ENCODE results near the gene TMPRSS7. TPM values are rescaled to one million over a fixed set of nuclear protein-coding genes. Genes with fewer than 3 reads are reported as not detected.

TMPRSS7 gene
- total and polyA plus RNA-seq, 12 donors: not detected

- DNase-seq: no peak
- TF ChIP-seq POLR2A (IDR thresholded peaks at IDR 0.05) (no peak), CTCF (IDR thresholded peaks at IDR 0.05) (no peak)
- no peaks in the 10 kb centered on the region for H3K9me3 ChIP-seq (replicated peaks in 1 of 3)
- H3K36me3 ChIP-seq (replicated peaks in 1 of 2): no peaks in the 10 kb centered on the region
- H3K27ac ChIP-seq: no peak overlapping the region
- intact Hi-C loops (cut with DNase I): loop anchor here in 1 of 2 donors (10.0 kb wide), 1 partner anchor 54 kb away; the partner anchor contains the start of gene TAGLN3
- H3K27me3 ChIP-seq: no peaks in the 10 kb centered on the region
- H3K4me3 ChIP-seq: no peak overlapping the region
- peaks cover 0 to 2% of the 10 kb centered on the region in 2 donors for H3K4me1 ChIP-seq (replicated peaks in 1 of 2)
- WGBS, 4 donors: 76 to 88% (median 82%) methylated on average over 8 of the region's 8 CpGs
Observed at GRCh38 chr3:112048911-112049310, 14.4 kb downstream of the TMPRSS7 start.

DNA sequence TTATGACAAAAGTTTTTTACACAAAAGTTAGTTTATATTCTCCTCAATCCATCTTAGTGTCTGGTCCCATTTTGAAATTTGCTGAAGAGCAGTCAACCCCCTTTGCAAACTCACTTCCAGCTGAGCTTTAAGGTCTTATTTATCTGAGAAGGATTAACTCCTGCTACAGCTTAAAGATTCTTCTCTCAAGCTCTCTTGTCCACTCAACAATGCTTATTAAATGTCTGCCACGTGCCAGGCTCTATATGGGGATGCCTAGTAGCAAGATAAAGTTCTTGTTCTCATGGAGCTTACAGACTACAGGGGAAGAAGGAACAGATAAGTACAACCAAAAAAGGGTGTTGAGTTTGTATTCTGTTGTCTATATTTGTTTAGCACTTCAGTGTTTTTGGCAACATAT is 18.7 kb downstream of the TMPRSS7 start:
- no peaks in the 10 kb centered on the region for H3K27me3 ChIP-seq
- intact Hi-C loops (cut with DNase I): no loop called here
- TF ChIP-seq CTCF (IDR thresholded peaks at IDR 0.05): no peak
- no peak for TF ChIP-seq POLR2A (IDR thresholded peaks at IDR 0.05)
- no peaks in the 10 kb centered on the region for H3K36me3 ChIP-seq (replicated peaks in 1 of 2)
- H3K4me1 ChIP-seq (replicated peaks in 1 of 2): no peaks in the 10 kb centered on the region
- H3K27ac ChIP-seq: no peak overlapping the region
- H3K4me3 ChIP-seq: no peak overlapping the region
- no peak for DNase-seq
- 62 to 83% (median 71%) methylated on average over 1 of the region's 1 CpG for WGBS, 4 donors
- H3K9me3 ChIP-seq (replicated peaks in 1 of 3): no peaks in the 10 kb centered on the region

GRCh38 chr3:112056451-112056929 is 22.0 kb downstream of the TMPRSS7 start:
- Histone ChIP-seq H3K27ac (no peak overlapping the region), H3K4me3 (no peak overlapping the region), H3K36me3 (replicated peaks in 1 of 2) (no peaks in the 10 kb centered on the region), H3K27me3 (peaks cover 3% of the 10 kb centered on the region), H3K9me3 (replicated peaks in 1 of 3) (no peaks in the 10 kb centered on the region), H3K4me1 (replicated peaks in 1 of 2) (no peaks in the 10 kb centered on the region)
- TF ChIP-seq CTCF (IDR thresholded peaks at IDR 0.05) (no peak), POLR2A (IDR thresholded peaks at IDR 0.05) (no peak)
- 69 to 83% (median 74%) methylated on average over 6 of the region's 6 CpGs for WGBS, 4 donors
- intact Hi-C loops (cut with DNase I): no loop called here
- no peak for DNase-seq

DNA sequence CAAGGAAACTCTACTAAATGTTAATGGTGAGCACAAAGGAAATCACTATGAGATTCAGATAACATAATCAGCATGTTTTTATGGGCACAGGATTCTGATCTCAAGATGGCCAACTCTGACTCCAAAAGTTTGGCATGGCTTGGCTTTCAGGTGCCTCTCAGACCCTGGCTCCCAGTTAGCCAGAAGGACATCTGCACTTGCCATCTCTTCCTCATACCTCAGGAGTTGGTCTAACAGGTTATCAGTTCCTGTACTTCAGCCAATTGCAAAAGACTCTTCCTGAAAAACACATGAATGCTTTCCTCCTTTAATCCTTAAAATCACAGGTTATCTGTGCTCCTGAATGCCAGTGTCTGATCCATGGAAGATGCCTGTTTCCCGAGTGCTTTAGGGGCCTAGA is 25.0 kb downstream of the TMPRSS7 start:
- WGBS, 4 donors: 64 to 85% (median 76%) methylated on average over 1 of the region's 1 CpG
- intact Hi-C loops (cut with DNase I): no loop called here
- no peak for DNase-seq
- Histone ChIP-seq H3K36me3 (replicated peaks in 1 of 2) (no peaks in the 10 kb centered on the region), H3K4me1 (replicated peaks in 1 of 2) (no peaks in the 10 kb centered on the region), H3K27ac (no peak overlapping the region), H3K9me3 (replicated peaks in 1 of 3) (no peaks in the 10 kb centered on the region), H3K4me3 (no peak overlapping the region), H3K27me3 (peaks cover 3% of the 10 kb centered on the region)
- TF ChIP-seq POLR2A (IDR thresholded peaks at IDR 0.05) (no peak), CTCF (IDR thresholded peaks at IDR 0.05) (no peak)
